Activated effector memory CD4-positive, alpha-beta T cell treated with Interleukin-2 at 50 U/mL for 16 hours (primary cell): ENCODE results near the gene DOCK4.

ENCODE experiments used
- DNase-seq: peaks from one replicate; pipeline ENCODE4 v3.0.0-alpha.2; 2020

The DOCK4 gene

DNA sequence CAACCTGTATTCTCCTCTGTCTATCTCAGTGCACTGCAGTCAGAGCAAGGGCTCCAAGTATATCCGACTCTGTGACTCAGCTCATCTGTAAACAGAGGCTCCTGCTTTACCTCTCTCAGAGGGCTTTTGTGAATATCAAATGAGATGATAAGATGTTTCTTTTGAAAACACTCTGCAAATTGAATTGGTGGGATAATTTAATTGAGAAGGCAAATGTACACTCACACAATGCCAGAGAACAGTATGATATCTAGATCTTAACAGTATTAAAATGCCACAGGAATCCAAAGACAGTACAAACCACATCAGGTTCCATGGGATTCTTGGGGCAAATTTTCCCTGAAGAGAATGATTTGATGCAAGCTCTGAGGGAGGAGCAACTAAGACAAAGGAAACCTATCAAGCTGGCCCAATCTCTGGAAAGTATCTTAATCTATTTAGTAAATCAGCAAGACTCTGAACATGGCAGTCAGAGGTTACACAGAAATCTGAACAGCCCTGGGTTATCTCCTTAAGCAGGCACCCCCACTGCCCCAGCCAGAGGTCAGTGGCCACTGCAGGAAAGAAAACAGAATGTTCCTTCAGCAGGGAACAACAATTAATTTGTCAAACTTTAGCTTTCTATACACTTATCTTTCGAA is 45.9 kb downstream of the DOCK4 start:
- no peak for DNase-seq

DNA sequence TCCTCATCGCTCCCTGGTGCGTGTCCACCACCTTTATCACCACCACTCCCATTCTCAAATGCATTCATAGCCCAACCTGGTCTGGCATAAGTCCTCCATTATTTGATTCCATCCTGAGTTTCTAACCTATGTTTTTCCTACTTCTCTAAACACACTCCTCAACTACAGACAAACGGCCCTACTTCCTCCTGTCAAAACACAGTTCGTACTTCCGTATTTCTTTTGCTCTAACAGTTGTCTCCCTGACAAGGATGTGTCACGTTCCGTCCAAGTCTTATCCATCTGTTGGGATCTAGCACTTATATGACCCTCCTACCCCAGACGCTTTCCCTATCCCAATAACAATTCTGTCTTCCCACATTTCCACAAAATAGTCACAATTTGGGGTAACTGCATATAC is 46.8 kb downstream of the DOCK4 start:
- DNase-seq = no peak

DNA sequence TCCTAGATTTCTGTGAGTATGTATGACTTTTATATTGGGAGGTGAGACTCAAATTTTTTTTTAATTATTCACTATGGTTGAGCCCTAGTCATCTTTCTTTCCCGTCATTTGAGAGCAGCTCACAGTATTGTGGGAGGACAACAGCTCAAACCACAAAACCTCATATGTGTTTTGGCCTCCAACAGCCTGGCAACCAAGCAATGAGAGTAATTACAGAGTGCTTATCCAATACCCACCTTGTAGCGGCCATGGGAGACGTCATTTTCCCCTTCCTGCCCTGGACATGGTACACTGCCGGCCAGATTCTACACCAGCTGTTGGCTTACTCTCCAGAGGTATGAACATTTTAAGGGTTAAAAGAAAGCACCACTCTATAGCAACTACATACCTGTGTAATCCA is 49.1 kb downstream of the DOCK4 start:
- DNase-seq = no peak

DNA sequence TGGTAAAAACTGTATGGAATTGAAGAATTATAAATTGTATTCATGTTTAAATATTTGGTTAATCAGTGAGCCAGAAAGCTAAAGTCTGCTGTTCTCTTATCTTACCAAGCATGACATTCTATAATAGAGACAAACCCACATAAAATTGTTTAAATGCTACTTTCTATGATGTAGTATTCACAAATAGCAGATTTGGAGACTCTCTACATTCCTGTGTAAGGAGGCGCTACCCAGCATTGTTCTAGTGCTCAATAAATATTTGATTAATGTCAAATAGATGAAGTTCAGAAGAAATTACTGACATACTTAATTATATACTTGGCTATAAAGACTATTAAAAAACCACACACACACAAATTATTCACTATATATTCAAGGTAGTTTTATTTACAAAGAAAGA is 49.8 kb downstream of the DOCK4 start:
- no peak for DNase-seq

DNA sequence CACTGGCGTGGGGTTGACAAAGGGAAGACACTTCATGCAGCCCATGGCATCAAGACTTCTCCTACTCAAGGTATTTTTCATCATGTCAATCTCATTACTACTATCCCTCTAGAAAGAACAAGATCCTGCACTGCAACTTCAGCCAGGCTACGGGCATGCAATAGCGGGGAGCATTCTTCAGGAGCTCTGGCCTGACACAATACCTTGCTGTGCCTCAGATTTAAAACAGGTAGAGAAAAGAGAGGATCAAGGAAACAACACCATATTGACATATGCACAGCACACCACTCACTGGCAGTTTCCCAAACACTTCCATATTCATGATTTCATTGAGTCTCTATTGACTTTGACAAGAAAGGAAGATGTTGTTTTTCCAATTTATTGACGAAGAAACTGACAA is 51.5 kb downstream of the DOCK4 start:
- DNase-seq = no peak

DNA sequence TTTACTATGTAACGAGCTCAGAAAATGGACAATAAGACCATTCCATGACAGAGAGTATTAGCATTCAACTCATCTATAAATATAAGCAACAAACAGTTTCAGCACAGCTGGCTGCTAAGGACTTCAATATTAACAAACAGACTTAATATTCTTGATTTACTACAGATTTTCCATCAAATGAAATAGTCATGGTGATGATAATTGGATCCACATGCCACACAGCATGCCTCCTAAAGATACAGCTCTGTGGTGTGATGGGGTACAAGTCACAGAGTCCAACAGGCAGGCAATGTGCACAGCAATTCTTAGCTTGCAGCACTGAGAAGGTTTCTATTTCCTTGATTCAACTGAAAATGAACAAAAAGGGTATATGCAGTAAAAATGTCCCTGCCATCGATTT is 54.0 kb downstream of the DOCK4 start:
- no peak for DNase-seq

DNA sequence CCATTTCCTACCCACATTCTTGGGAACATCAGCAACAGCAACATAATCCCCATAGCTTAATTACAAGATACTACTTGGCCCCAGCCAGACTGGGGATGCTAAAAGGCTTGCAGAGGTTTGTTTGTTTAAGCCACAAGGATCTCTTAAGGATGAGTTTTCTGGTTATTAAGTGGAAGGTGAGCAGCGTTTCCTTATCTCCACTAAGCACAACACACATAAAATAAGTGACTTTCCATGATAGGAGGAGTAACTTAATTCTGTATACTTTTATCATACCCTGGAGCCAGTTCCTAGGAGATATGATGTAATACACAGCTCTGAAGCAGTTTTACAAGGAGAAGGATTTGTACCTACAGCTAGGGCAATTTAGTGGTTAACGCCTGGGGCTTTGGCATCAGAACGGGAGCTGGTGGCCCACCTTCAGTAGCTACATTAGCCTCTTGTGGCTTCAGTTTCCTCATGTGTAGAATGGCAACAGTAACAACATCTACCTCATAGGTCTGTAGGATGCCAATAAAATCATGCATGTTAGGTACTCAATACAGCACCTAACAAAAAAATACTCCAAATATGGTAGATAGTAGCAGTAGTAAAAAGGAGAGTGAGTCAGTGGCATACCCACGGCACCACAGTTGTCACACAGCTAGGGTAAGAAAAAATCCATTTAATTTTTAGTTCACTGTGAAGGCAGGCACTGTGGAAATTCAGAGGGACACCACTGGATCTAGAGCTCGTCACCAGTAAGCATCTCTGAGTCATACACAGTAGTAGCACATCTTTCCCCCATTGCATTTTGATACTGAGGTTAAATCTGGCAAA is 55.2 kb downstream of the DOCK4 start:
- DNase-seq = no peak

DNA sequence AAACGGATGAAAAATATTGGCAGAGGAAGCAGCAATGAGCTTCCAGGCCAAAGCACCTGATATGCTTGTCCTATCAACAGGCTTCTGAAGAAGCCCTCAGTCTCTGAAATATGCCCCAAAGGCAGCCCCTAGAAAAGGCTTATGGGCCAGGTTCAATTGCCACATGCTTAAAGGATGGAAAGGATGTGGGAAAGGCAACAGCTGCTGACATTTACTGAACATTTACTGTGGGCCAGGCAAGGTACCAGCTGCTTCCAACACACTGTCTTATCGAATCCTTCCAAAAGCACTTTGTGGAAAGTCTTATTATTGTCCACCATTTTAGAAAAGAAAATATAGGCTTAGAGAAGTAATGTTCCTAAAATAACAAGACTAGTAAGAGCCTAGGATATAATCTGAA is 56.5 kb downstream of the DOCK4 start:
- DNase-seq = no peak

DNA sequence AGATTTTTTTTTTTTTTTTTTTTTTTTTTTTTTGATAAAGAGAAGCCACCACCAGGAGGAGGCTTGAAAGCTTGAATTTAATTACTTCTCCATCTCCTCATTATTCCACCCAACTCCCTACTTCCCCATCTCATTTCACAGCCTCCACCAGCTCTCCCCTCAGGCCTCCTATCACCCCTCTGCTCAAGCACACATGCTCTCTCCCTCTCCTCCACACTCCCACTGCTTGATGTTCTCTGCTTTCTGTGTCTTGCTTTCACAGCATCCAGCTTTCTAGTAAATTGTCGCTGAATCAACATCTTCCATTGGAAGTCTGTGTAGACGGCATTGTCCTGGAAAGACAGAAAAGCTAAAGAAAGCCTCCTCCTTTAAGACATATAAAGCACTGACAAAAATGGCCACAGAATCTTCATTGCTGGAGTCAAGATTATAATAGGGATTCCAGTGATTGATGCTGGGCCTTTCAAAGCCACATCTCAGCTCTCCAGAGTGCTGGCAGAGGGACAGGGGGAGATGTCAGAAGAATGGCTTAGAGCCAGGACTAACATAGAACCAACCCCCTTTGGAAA is 58.3 kb downstream of the DOCK4 start:
- no peak for DNase-seq

DNA sequence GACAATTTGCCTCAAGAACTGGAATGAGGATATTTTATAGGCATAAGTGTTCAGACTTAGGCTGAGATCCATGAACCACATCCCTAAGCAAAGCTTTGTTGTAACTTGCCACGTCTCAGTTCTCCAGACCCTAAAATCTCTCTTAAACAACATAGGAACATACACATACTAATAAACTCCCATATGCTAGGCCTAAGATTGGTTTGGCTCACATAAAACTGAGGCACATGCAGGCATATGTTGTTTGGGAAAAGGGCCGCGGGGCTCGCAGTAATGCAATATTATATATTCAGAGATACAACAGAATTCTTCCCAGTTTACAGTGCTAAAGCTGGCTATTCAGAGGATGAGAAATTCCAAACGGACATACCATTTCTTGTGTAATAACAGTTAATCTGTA is 61.0 kb downstream of the DOCK4 start:
- DNase-seq = no peak

DNA sequence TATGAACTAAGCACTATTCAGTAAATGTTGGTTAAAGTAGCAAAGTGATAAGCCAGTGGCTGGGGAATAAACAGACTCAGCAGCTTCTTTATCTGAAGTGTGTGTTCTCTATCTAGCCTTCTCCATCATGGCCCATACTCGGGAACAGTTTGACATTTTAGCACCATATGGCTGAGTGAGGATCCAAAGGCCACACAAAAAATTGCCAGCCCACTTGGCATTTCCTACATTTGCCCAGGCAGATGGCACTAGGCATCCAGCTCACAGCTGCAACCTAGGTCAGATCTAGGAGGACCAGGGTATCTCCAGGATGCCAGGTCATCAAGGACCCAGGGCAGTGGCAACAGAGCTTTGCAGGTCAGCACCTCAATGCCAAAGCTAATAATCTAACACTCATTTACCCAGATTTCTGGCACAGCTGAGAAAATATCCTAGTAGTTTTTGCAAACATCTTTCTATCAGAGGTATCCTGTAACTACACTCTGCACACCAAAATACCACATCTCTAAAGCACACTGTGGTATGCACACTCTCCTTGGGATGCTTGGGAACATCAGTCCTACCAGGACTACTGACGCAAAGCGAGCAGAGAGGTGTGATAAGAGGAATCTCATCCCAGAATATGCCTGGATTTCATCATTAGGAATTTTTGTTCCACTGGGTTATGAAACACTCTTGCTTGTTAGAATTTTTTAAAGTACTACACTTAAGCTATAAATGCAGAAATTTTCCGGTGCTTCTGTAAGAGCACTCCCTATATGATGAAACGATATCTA is 61.7 kb downstream of the DOCK4 start:
- no peak for DNase-seq

DNA sequence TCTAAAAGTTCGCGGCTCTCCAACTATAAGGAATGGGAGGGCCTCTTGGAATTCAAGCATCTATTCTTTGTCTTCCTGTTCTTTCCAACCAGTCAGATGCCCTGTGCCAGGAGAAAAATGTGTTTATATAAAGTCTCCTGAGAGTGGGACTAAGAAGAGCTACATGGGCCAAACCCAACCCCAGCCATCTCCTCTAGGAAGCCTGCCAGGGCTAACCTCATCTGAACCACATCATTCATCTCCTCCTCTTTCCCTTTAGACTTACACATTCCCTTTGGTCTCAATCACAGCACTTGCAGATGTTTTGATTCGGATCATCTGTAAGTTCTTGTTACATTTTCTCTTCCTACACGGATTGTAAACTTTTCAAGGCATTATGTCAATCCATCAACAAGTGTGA is 62.6 kb downstream of the DOCK4 start:
- DNase-seq = no peak

DNA sequence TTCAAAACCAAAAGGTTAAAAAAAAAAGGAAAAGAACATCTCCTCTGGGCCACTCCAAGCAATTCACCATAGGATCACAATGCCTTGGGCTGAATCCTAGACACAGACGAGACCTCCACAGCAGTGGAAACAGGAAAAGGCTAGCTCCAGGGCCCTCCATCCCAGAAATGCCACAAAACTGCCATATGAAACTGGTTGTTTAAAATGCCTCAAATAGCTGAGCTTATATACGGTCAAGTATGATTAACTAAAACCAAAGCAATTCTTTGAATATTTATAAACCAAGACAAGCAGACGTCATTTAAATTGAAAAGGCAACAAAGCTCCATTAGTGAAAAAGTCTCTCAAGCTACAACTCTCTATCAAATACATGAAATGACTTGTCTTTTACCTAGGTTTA is 63.1 kb downstream of the DOCK4 start:
- no peak for DNase-seq

DNA sequence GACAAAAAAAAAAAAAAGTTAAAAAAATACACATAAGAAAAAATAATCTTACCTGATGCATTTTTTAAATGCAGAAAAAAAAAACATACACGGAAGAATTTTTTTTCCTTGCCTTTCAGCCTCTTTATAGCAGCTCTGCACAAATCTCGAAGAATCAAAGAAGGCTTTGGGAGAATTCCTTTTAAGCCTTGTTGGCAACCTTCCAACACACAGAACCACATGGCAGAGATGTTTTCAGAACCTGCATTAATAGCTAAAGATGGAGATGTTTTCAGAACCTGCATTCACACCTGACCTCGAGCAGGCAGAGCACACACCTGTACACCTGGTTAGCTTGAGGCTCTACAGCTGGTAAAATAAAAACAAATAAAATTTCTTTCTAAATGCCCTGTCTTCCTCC is 65.6 kb downstream of the DOCK4 start:
- no peak for DNase-seq

DNA sequence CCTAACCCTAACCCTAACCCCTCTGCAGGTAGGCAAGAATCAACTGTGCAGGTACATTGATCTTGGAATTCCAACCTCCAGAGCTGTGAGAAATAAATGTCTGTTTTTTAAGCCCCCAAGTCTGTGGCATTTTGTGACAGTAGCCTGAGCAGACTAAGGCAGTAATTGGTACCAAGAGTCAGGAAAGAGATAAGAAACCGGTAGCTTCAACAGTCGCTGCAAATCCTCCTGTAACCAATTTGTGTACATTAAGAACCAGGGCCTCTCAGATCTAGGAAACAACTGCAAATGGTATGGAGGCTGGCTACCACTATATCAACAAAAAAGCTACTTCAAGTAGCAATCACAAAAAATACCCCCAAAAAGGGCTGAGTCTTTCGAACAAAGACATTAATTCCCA is 67.3 kb downstream of the DOCK4 start:
- DNase-seq = no peak

DNA sequence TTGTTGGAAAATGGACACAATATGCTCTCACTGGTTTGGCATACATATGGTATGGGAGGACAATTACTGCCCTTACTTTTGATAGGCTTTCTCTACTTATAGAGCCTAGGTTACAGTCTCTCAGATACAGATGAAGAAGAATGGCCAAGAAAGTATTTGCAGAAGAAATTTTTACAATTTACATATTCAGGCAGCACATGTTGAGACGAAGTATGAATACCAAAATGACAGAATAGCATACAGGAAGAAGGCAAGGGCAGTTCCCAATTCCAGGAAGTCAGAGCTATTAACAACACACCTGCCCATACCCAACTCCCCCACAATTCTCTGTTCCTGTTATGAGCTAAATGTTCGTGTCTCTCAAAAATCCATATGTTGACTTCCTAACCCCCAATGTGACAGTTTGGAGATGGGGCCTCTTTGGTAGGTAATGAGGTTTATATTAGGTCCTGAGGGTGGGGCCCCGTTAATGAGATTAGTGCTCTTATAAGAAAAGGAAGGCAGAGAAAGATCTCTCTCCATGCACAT is 67.8 kb downstream of the DOCK4 start:
- DNase-seq = no peak

DNA sequence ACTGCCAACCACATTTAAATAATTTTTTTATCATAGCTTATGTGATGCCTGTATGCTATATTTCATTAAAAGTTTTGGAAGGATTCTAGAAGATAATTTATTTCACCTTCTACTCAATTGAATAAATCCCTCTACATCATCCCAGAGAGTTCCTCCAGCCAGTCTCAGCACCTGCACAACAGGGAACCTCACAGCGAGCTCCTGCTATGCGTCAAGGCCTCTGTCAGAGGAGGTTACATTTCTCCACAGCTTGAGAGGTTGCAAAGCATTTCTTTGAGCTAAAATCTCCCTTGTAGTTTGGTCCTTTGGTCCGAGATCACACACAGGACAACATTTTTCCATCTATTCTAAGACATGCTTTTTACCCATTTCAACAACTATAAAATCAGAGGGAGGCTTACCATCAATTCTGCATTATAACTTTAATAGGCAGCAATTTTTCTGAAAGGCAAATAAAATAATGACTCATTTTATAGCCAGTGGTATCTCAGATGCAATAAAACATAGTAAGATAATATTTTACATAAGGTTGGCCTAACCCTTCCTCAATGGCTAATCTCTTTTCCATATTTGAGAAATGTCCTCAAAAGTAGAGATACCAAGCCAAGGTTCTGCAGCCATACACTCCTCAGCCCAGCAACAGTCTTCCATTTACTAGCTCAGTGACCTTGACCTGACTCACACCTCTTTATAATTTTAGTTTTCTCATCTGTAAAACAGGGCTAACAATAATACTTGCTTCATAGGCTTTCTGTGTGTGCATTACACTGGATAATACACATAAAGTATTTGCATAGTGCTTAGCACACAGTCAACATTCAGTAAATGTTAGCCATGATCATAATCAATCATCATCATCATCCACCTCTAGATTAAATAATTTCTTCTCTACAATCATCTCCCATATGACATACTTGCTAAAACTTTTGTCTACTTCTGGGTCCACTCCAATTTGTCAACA is 68.8 kb downstream of the DOCK4 start:
- no peak for DNase-seq

DNA sequence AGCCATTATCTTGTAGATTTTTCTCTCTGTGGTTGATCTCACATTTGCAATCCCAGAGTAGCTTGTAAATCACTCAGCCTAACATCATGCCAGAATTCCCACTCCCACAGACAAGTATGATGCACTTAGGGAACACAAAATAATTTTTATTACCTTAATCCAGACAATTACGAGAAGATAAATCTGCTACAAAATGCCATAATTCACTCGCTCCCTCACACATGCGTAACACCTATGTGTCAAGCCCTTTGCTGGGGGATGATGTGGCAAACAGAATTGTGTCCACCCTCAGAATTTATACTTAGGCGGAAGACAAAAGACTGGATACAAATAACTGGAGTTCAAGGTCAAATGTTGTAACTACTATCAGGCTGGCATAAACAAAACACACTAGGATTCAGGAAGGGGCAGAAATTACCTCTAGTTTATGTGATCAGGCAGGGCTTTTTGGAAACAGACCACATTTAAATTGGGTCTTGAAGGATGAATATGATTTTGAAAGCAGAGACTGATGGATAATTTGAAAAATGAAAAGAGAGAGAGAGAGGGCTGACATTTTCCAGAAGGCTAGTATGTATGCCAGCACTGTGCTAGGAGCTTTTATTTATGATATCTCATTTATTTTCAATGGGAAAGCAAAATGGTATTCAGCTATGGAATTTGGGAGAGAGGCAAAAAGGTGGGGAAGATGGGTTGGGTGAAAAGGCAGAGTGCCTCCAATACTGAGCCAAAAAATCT is 69.8 kb downstream of the DOCK4 start:
- no peak for DNase-seq

DNA sequence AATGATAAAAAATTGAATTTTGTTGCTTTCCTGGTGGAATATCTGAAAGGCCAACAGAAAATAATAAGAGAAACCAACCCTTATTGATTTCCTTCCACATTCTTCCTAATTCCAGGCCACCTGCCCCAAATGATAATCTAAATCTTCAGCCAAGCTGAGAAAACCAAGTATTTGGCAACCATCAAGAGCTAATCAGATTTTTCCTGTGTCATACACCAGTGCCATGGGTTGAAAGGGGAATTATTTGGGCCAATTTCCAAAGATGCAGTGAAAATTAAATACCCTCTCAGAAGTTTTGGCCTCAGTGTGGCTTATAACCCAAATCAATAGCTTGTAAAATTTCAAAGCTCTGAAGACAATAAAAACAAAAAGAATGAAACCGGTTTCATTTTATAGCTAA is 70.4 kb downstream of the DOCK4 start:
- DNase-seq = no peak

DNA sequence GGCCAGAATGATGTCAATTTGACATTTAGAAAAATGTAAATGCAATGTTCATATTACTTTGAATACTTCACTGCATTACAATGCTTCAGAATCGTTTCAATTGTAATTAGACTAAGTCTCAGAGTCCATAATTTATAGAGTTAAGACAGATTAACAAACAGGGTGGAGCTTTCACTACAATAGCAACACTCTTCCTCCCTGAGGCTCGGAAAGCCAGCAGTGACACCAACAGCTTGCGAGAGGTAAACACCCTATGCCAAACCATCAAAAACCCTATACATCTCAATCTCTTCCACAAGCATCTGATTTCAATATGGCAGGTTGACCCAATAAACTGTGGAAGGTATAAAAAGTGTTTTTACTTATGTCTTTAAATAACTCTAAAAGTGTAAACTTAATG is 72.2 kb downstream of the DOCK4 start:
- no peak for DNase-seq

DNA sequence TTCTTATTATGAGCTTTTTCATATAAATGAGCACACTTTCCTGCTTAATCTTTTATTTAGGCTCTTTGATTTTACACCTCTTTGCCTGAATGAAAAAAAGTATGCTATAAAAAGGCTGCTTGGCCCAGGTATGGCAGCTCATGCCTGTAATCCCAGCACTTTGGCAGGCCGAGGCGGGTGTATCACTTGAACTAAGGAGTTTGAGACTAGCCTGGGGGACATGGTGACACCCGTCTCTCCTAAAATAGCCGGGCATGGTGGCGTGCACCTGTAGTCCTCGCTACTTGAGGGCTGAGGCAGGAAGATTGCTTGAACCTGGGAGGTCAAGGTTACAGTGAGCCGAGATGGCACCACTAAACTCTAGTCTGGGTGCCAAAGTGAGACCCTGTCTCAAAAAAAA is 72.9 kb downstream of the DOCK4 start:
- no peak for DNase-seq
